NCI-H2081 (cell line): ENCODE results near the gene C2orf68.
"Not testable (repeated sequence)": the region's sequence is repeated elsewhere in the genome, so short reads cannot be mapped to it uniquely, and the experiment has no call there.

ENCODE experiments used
- DNase-seq, 2 experiments: peaks; one replicate each; lab custom pipeline; 2025; lab: John Stamatoyannopoulos, UW

C2orf68 gene

DNA sequence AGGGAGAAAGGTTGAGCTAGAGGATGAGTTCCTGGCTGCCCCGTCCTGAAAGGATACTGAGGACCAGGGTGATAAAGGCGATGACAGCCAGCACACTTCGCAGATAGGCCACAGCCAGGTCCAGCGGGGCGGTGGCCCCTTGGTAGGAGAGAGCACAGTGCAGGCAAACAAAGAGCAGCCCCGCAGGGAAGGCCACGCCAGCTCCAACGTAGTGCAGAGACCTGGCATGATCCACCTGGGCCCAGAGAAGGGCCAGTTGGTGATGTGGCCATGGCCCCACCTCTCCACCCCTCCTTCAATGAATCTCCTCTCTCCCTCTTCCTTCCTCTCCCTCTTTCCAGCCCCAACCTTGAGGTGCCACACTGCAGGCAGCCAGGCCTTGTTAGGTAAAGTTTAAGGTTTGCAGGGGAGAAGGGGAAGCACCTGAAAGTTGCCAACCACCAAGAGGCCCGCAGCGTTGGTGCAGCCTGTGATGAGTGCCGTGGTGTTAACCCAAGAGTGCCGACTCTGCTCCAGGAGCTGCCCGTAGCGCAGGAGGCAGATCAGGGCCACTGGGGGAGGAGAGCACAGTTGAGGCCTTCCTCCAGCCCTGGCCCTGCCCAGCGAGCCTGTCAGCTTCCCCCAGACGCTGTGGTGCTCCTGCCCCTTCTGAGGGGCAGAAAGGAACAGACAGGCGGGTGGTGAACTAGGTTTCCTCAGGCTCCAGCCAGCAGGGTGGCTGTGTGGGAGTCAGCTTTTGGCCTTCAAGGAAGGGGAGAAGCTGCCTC lies 12.2 kb downstream of the C2orf68 start:
- no peak for DNase-seq

GRCh38 chr2:85598594-85599340 lies 13.1 kb downstream of the C2orf68 start:
- no peak for DNase-seq

GRCh38 chr2:85597241-85597640 lies 14.6 kb downstream of the C2orf68 start:
- DNase-seq, result no peak

GRCh38 chr2:85596486-85597143 lies 15.3 kb downstream of the C2orf68 start:
- no peak for DNase-seq

DNA sequence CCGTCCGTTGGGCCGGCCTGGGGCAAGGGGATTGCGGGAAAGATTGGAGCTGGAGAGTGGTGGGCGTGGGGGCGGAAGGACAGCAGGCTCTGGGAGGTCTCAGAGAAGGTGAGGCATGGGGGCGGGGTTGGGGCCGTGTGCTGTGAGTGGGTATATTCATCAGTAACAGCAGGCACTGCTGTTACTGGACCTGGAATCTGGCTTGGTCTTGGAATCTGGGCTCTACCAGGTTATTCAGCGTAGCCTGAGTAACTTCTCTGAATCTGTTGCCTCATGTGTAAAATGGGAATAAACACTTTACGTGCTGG lies 15.9 kb downstream of the C2orf68 start:
- DNase-seq, result no peak

GRCh38 chr2:85595301-85596025 lies 16.4 kb downstream of the C2orf68 start, which contains the start of gene RNF181:
TSS of gene RNF181 (plus strand) at chr2:85595745. CDS start at chr2:85595764, 19 bp downstream.
- DNase-seq, result peak; percentile 94 to 99

DNA sequence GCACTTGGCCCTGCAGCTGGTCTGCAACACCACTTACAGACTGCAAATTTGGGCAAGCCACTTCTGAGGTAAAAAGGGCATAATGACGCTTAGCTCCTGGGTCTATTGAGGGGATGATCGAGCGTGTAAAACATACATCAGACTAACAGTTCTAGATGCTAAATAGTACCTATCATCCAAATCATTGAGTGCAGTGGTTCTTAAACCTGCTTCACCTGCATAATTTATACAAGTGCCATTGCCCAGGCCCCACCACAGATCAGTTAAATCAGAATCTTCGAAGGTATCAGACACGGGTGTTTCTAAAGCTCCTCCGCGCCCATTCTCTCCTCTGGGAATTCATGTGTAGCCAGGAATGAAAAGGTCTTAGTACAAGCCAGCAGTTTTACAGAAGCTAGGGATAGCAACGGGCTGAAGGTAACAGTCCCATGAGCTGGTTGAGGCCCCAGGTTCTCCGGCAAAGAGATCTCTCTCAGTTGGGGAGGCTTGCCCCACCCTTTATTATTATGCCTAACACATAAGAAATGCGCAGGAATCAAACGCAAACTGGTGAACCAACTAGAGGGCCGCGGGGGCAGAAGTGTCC lies 17.1 kb downstream of the C2orf68 start:
- DNase-seq, result no peak

DNA sequence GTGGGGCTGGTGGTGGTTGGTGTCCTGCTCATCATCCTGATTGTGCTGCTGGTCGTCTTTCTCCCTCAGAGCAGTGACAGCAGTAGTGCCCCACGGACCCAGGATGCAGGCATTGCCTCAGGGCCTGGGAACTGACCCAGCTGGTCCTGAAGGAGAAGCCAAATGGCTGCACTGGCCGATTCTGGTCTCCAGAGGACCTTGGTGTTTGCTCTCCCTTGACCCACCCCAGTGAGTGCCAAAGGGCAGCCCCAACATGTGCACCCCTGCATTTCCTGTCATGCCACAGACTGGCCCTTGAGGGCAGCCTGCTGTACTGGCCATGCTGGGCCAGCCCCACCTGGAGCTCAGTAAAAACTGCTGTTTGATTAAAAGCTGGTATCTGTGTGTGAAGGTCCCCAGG lies 18.8 kb downstream of the C2orf68 start:
- DNase-seq, result no peak

GRCh38 chr2:85592299-85592698 lies 19.6 kb downstream of the C2orf68 start:
- not testable (repeated sequence) for DNase-seq

DNA sequence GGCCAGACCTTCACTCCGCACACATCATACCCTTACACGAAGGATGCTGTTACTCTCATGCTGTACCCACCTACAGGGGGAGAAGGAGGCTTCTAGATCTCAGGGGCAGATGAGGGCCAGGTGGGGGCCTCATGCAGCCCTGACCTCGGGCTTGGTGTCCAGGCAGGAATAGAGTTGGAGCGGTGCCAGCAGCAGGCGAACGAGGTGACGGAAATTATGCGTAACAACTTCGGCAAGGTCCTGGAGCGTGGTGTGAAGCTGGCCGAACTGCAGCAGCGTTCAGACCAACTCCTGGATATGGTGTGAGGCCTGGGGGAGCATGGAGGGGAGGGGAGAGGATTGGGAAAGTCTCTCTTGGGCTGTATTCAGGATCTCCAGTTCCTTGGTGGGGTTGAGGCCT lies 20.3 kb downstream of the C2orf68 start:
- no peak for DNase-seq

DNA sequence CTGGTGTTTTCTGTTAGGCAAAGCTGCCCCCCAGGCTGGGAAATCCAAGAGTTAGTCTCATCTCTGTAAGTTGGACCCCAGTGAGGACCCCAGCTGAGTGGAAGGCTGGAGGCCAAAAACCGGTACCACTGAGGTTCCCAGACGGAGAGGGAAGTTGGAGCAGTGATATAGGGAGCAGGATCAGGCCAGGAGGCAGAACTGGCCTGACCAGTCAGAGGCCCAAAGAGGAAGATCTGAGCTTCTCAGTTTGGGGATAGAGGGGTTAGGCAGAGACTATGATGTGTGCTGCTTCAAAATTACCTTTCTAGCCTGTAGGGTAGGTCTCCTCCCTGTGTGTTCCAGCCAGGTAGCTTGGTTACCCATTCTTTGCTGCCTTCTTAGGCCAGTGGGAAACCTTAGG lies 20.9 kb downstream of the C2orf68 start:
- DNase-seq, result no peak

DNA sequence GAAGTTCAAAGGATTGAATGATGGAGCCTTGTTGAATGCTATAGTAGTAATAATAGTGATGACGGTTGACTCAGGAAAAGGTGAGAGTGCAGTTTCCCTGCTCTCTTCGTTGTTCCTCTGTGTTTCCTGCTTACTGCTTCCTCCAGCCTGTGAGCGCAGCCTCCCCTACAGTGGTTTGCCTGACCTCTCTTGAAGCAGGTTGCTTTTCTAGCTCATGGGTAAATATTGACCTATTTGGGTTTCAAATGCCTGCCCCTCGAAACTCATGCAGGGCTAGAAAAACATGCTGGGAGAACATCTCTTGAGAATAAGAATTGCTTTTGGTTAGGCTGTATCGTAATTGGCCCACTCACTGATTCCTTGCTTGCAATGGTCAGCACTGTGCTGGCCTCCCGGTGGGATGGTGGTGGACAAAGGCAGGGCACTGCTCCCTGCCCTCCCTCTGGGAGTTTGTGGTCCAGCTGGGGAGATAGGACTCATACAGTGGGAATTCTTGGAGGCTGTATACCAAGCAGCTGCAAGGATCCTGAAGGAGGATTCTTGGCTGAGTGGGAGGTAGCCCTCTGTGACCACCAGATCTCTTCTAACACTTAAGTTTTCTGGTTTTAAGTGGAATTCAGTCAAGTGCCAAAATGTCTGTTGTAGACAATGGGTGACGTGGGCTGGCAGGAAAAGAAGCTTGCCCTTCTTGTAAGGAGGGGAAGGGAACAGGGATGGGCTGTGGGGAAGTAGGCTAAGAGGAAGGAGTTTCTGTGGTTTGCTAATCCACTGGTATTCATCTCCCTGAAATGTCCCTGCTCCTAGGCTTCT lies 21.7 kb downstream of the C2orf68 start:
- no peak for DNase-seq

GRCh38 chr2:85589181-85589580 lies 22.7 kb downstream of the C2orf68 start:
- DNase-seq, result no peak

DNA sequence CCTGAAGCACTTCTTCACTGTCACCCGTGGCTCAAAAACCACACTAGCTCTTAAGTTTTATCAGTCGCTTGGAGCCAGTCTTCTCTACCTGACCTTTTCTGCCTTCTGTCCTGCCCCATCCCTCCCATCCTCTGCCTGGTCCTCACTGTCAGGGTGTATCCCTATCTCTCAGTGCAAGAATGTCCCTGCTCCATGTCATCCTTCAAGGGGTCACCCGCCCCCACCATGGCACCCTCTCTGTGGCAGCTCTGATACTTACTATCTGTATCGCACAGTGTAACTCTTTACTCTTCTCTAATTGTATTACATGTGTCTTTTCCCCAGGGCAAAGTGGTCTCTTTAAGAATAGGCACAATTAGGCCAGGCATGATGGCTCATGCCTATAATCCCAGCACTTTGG lies 23.2 kb downstream of the C2orf68 start:
- no peak for DNase-seq

DNA sequence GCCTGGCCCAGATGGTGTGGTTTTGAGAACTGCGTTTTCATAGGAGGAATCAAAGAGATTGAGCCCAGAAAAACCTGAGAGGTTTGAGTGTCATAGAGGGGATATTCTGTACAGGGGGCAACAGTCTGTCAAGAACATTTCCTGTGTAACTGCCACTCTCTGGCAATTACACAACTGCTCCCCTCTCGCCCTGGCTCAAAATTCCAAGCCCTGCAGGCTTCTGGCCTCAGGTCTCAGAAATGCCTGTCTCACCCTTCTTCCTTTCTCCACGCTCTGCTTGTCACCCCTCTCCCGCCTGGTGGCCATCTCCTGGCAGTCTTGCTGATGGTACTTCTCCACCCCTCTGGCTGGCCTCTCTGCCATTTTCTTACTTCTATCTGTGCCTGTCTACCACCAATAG lies 23.6 kb downstream of the C2orf68 start:
- DNase-seq, result no peak

GRCh38 chr2:85585781-85586105 lies 26.1 kb downstream of the C2orf68 start:
- no peak for DNase-seq

DNA sequence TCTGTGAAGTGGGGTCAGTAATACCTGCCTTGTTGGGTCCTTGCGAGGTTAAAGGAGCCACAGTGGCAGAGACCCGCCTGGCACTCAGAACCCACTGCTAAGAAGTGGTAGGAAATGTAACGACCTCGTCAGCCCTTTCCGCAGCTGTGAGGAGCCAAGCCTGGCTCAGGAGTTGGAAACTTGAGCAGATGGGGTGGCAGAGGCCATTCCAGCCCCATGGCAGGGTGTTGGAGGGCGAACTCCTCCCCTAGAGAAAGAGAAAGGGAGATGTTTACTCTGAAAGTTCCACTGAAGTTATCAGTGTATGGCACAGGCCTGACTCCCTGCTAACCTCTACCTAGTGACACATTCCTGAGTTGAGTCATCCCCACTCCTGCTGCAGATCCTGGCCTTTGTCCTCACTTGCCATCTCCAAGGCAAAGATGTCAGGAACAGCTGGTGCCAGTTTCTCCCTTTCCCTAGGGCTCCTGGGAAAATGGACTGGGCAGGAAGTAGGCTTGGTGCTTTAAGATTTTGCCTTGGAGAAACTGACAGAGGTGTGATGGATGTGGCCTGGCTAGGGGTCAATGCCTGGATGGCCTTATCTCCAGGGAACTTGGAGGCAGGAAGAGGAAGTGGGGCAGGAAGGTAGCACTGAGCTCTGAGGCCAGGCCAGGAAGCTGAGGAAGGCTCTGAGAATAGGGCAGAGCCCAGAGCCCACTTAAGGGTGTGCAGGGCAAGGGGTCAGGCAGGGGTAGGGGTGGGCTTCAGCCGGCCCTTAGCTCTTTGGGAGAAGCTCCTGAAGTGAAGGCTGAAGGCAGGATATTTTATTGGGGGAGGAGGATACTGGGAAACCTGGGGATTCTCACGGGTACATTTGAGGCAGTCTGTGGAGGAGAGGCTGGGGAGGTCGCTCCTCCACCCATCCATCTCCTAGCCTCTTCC lies 26.7 kb downstream of the C2orf68 start:
- no peak for DNase-seq

GRCh38 chr2:85584354-85584856 lies 27.5 kb downstream of the C2orf68 start, which contains the start of gene VAMP5:
TSS of gene VAMP5 (plus strand) at chr2:85584431. CDS start at chr2:85584491, 60 bp downstream.
- no peak for DNase-seq

DNA sequence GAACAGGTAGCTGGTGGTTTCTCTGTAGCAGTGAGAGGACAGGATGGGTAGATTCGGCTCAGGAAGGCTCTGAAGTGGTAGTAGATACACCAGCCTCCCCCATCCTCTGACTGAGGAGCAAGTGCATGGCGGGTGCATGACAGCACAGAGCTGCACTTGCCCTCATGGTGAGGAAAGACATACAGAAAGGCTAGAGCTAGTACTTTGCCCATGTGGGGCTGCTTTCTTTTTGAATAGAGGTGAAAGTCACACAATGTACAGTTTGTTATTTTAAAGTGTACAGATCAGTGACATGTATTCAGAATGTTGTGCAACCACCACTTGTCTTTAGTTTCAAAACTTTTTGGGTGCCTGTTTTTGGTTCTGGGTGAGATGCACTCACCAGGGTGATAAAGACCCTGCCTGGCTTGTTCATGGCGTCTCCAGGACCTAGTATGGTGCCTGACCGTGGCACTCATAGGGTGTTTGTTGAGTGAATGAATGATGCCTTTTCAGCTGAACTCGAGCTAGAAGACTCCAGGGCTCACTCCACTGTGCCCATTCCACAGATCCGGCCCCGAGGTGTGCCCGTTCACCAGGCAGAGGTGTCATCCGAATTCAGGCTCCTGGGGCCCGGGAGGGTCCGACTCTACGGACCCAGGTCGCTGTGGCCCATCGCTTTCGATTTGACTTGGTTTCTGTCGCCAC lies 28.1 kb downstream of the C2orf68 start:
- no peak for DNase-seq
